Pulmonary artery endothelial cell (primary cell): Measurements from ENCODE around the gene KLHL3. TPM values are rescaled to one million over a fixed set of nuclear protein-coding genes. Genes with fewer than 3 reads are reported as not detected.

ENCODE experiments used
- DNase-seq: peaks from one replicate; pipeline ENCODE4 v3.0.0-alpha.2; 2011; ENCODE audit warnings: low read depth, low spot score
- total RNA-seq: library from RNA; depleted of rRNA; stranded (reverse); fragments of >200 nt; gene quantifications from 2 replicates; pipeline ENCODE4 v1.2.3, GENCODE V29; 2014

The KLHL3 gene
- total RNA-seq, 1 donor from 2014 or later = 20.0 TPM

DNA sequence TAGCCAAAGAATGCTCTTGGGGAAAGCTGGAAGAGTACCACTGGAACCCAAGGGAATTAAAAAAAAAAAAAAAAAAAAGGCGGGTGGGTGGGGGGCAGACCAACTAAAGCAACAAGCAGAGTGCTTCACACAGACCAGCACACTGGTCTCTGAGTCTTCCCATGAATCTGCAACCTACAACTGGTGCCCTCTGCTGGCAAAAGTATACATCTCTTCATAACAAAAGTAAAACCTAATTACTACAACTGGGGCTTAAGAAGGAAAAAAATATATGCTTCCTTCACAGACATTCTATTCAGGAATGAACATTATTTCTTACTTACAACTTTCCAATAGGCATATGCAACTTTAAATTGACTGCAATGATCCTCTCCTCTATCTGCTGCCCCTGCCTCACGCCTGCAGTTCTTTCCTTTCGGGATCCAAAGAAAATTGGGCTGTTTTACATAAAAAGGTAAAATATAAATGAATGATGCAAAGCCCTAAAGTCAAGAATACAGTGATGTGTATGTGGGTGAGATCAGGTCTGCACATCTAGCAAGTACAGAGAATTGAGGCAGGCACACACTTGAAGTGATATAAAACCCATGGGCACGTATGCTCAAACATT is 7.2 kb upstream of the KLHL3 start:
- DNase-seq = peak; percentile 55

DNA sequence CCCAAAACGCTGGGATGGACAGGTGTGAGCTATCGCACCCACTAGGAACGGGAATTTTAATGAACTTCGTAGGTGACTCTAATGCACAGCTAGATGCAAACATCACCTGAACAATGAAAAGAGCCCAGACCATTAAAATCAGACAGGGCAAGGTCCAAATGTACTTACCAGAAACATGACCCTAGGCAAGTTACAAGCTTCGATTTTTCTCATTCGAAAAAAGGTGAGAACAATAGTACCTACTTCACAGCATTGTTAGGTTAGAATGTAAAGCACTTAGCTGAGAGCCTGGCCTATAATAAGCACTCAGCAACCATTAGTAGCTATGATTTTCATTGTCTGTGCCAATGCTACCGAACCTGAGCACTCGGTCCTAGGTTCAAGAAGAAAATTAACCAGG is 5.8 kb upstream of the KLHL3 start:
- DNase-seq = no peak

DNA sequence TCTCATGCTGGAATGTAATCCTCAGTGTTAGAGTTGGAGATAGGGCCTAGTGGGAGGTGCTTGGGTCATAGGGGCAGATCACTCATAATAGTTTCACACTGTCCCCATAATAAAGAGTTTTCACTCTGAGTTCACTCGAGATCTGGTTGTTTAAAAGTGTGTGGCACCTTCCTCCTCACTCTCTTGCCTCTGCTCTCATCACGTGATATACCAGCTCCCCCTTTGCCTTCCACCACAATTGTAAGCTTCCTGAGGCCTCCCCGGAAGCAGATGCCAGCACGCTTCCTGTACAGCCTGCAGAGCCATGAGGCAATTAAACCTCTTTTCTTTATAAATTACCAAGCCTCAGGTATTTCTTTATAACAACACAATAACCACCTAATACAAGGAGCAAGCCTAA is 3.8 kb upstream of the KLHL3 start:
- DNase-seq = no peak

DNA sequence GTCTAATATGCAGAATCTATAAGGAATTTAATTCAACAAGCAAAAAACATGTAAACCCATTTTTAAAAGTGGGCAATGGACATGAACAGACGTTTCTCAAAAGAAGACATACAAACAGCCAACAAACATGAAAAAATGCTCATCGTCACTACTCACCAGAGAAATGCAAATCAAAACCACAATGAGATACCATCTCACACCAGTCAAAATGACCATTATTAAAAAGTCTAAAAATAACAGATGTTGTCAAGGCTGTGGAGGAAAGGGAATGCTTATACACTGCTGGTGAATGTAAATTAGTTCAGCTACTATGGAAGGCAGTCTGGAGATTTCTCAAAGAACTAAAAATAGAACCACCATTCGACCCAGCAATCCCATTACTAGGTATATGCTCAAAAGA is 3.1 kb upstream of the KLHL3 start:
- DNase-seq = no peak

DNA sequence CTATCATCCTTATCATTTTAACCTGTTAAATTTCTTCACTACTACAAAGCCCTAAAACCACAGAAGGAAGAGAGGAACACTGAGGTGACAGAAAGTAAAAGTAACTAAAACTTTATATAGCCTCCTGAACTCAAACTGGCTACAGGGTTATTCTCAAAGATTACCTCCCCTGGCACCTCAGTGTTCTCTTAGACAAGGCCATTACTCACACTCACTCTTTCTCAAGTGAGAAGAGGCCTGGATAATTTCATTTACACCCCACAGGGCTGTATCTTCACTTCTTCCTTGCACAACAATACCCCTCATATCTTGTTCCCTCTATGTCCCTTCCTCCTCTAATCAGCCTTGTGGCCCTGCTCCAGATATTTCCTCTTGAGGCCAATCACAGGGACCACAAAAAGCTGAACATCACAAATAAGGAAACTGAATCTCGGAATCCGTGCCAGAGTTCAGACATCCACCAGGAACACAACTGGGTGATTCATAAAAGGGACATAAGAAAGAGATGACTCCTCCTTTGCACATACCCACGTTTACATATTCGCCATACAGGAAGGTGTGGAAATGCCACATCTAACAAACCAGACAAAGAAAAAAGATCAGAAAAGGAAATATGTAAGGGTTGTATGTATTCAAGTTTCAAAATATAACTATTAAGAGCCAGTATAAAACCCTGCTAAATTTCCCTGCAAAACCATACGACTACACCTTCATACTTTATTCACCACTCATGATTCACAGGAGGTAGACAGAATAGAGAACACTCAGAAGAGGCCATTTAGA is 1.7 kb upstream of the KLHL3 start:
- peak; percentile 93 for DNase-seq

DNA sequence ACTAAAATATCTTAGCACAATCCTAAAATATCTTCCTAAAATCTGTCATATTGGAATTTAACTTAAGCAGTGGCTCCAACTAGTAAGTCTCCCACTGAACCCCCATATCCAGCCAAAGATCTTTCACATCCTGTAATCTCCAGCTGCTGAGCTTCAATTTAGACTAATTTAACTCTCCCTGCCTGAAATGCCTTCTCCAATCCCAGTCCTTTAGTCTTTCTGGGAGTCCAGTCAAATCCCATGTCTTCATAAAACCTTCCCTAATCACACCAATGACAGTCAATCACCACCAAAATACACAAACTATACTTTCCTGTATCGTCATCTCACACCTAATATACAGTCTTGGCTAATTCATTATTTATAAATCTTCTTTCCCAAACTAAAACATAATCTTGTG is 607 bp upstream of the KLHL3 start:
- no peak for DNase-seq

DNA sequence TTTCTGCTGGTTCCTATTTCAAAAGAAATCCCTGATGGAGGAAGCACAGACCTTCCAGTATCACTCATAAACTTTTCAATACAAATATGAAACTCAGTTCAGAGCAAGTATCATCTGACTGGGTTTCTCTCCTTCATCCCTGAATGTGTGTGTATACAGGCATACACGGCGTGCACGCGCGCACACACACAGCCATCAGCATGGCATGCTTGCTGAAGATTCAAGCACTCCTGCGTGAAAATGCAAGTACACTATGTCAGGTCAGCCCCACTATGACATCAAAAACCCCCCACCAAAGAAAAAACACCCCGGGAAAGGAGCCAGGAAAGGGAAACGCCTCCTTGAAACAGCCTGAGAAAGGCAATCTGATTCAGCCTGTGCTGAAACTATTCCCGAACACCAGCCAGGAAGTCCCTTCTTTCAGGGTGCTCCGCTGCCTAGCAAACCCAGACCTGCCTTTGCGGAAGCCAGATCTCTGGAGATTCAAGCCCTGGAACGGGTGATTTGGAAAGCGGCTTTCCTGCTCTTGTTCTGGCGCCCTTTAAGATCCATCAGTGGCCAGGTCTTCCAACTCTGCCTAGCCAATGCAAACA is 831 bp downstream of the KLHL3 start:
- no peak for DNase-seq

DNA sequence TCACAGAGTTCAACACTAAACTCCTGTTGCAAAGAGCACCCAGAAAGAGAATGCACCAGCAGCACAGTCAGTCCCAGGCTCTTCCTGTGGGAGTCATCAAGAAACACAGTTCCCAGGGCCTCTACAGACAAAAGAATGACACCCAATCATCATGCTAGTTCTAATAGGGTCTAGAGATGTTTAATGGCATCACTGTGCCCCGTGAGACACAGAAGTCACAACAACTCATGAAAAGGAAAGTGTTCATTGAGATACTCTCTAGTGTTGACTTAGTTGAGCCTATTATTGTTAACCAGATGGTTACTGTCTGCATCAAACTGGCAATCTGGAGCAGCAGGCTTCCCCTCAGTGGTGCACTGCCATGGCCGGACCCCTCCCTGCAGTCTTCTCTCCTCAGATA is 1.6 kb downstream of the KLHL3 start:
- no peak for DNase-seq

DNA sequence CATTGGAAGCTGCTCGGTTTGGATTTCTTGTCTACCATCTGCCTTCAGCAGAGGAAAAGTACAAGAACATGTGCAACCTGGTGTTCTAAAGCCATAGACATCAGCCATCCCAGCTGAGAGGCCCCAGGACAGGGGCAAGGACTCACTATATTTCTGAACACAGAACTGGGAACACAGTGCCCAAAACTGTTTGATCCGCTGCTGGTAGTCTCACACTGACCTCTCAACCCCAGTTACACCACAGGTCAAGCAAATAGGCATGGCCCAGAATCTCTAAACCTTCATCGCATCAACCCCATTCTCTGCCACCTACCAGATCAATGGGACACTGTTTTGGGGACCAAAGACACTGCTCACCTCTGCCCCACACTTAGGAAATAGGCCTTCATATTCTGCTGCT is 2.0 kb downstream of the KLHL3 start:
- DNase-seq = no peak

DNA sequence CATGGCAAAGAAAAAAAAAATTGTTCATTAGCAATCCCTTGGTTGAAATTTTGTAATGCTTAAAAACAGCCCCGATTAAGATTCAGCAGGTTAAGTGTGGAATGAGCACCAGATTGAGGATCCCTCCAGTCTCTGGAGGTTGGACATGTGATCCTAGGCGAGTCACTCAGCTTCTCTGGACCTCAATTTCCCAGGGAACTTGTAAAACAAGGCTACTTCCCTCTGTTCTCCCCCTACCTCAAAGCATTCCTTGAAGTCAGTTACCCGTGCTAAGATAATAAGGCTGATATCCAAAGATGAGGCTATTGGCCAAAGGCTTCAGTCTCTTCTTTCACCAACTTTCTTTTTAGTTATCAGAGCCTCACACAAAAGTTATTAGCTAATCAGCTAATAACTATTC is 2.9 kb downstream of the KLHL3 start:
- DNase-seq = no peak

DNA sequence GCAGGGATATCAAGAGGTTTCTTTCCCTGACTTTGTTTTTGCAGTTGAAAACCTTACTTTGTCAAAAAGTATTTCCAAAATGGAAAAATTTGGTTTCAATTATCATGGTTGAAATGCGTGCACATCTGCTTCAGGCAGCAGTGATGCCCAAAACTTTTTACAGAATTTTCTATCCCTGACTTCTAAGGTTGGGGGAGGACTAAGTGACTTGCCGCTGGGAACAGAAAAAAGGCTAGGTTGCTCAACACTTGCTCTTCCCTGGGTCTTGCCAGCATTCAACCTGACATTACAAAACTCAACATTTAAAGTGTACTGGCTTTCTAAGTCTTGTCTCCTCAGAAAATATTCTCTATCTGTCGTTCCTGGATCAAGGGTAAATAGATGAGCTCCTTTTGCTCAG is 4.7 kb downstream of the KLHL3 start:
- DNase-seq = no peak

DNA sequence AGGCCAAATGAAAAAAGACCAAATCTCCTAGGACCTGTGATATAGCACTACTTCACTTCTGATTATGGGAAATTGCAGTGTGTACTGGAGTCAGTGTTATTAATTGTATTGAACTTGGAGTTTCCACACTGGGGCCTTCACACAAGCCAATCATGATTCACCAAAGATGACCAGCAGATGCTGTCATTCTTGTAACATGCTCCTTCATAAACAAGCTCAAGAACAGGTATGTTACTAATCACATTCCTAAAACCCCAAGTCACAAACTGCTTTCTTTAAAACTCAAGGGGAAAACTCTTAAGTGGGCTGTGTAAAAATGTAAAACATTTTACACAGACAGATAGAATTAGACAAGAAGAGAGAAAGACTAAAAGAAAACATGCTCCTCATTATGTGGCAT is 5.6 kb downstream of the KLHL3 start:
- no peak for DNase-seq

DNA sequence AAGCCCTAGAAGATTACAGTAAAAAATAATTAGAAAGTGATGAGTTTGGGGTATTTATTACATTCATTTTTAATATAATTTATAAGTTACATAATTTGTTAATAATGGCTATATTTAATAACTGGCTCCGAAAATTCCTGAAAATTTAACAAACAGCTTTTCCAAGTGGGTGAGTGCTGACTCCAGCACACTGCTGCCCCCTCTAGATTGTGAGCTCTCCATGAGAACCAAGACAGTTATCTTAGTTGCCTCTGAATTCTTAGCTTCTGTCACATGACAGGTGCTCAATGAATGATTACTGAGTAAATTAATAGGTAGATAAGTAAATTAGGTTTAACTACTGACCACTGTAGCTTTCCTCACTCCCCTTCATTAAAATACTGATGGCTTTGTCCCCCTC is 7.8 kb downstream of the KLHL3 start:
- no peak for DNase-seq

DNA sequence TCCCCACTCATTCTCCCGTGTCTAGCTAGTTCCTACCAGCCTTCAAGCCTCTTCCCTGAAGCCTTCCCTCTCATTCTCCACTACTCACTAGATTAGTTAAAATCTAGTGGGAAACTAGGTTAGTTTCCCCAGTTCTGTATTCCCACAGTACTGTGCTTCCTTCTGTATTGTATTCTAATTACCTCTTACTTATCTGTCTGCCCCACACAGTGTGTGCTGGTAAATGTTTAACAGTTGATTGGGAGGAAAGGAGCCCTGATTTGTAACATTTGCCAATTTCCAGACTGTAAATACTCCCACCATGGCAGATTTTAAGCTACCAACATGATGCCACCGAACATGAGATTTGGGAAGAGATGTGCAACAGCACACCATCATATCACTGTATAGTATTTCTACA is 8.3 kb downstream of the KLHL3 start:
- no peak for DNase-seq

DNA sequence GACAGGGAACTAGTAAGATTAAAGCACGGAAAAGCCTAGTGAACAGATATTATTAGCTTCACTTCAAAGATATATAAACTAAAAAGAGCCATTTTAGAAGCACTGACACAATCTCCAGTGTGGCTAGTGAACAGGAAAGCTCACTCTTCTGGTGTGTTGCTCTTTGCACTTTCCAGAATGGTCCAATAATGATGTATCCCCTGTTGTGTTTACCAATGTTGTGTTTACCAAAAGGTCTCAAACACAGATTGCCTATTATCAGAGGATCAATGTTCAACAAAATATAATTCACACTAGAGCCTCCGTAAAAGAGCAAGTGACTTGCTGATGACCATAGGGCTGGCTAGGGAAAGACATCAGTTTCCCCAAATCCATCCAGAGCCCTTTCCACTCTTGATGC is 11.6 kb downstream of the KLHL3 start:
- DNase-seq = no peak

DNA sequence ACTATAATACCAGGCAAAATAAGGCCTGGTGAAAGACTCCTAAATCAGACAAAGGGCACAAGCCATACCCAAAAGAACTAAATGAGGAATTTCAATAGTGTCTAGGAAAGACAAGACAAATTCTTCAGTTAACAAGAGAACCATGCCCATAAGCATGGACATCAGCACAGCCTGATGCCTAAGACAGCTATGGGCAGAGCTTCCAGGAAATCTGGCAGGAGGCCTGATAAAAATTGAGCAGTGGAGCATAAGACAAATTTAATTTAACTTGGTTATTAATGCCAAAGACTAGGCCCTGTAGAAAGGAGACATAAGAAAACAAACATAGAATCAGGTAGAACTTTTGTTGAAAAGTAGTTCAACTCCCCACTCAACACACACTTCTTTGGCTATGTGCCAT is 17.3 kb downstream of the KLHL3 start:
- DNase-seq = no peak

DNA sequence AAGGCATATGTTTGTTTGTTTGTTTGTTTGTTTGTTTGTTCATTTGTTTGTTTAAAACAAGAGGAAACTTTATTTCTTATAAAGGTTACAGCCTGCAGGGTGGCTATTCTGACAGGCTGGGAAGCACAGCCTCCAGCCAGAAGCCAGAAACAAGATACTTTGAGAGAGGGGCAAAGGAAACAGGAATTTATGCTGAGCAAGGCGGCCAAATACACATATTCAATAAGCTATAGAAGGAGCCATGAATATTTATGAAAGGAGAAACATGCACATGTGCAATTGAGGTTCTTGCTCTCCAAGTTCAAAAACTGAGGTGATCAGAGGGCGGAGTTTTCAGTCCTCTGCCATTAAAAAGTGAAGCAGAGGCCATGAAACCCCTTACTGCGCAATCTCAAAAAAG is 19.6 kb downstream of the KLHL3 start:
- no peak for DNase-seq

DNA sequence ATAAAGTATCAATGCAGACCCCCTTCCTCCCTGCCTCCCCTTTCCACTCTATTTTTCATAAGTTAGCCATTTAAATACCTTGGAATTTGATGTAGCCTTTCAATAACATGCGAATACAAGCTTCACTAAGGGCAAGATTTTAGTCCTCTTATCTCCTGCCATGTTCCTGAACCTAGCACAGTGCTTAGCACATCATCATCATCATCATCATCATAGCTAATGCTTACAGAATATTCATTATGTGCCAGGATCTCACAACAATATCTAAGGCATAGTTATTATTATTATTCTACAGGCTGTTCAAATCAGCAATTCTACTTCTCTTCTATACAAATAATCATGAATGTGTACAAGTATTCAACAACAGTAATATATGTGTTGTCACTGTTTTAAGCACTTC is 20.4 kb downstream of the KLHL3 start:
- DNase-seq = no peak

DNA sequence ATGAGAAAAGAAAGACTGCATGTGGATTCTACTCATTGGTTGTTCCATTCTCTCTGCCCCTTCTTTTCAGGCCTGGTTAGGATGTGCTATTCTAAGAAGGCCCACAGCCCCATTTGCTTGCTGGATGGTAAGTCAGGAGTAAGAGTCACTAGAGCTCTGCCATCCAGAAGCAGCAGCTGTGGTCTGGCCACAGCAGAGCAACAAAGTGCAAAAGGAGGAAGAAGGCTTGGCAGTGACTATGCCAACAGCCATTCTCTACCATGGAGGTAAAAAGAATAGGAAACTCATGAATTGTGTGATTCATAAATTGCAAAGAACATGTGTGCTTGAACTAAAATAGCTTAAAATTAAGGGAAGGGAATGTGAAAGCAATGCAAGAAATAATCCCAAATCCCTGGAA is 20.9 kb downstream of the KLHL3 start:
- no peak for DNase-seq

DNA sequence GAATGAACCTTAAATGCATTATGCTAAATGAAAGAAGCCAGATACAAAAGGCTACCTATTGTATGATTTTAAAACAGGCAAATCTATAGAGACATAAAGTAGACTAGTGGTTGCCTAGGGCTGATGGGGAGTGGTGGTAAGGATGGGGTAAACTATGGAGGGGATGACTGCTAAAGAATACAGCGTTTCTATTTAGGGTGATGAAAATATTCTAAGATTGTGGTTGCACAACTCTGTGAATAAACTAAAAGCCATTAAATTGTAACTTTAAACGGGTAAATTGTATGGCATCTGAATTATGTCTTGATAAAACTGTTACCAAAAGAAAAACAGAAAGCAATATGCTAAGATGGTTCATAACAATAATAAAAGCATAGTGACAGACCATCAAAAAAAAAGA is 21.4 kb downstream of the KLHL3 start:
- DNase-seq = no peak

DNA sequence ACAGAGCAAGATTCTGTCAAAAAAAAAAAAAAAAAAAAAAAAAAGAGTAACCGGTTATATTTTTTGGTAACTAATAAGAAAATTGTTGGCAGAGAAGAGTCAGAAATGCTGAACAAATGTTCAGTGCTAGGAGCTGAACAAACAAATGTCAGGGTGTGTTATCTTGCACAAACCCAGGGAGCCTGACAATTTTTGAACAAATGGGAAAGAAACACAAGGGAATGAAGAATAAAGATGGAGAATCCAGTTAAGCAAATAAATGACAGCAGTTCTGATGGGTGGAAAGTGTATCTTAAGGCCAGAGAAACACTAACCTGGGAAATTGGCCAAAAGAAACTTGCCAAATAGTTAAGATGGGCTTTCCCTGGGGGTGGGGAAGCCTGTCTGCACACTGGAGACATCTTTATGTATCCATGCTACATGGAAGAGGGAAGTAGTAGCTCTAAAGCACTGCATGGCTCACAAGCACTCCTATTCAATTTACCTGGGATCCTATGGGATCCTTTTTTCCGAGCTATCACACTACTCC is 23.7 kb downstream of the KLHL3 start:
- no peak for DNase-seq

DNA sequence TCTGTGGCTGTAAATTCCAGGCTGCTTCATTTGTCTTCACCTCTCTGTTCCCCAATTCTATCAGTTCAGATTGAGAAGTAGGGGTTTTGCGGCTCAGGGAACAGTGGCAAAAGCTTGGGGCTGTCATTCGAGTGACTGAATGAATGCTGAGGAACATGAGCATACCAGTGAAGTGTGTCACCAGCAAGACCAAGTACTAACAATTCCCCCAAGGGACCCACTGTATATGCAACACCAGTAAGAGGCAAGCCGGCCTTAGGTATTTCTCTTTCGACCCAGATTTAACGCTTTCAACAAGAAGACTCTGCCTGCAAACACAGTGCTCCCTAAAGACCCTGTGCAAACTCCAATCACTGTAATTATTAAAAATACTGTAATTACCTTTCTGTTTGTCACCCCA is 25.8 kb downstream of the KLHL3 start:
- no peak for DNase-seq
